GM23338 (cell line): ENCODE measurements around the gene CDKL4. TPM values are rescaled to one million over a fixed set of nuclear protein-coding genes. Genes with fewer than 3 reads are reported as not detected.
A peak's percentile ranks its signal among the peaks of the same experiment; 100 is the strongest.

ENCODE experiments used
- ATAC-seq: fragments of 200-7000 bp; cut with Tn5 transposase; 3 replicates; pipeline ENCODE4 v1.9.1; 2020
- DNase-seq: peaks from one replicate; pipeline ENCODE4 v3.0.0-alpha.2; 2015; ENCODE audit warnings: low spot score
- H2AFZ ChIP-seq: fragments of 200-600 bp; sonication (generic); 2 replicates; pipeline ENCODE4 v1.8.0; 2016; ENCODE audit warnings: antibody characterized with exemption, mild to moderate bottlenecking, moderate library complexity
- H3F3A ChIP-seq: fragments of 200-600 bp; sonication (generic); replicated peaks from 2 replicates; pipeline ENCODE4 v1.8.0; 2017; ENCODE audit warnings: antibody characterized with exemption, mixed run types, low read depth
- H3K27ac ChIP-seq: fragments of 200-600 bp; sonication (generic); 2 replicates; pipeline ENCODE4 v1.6.1; 2016; ENCODE audit warnings: low read depth
- H3K27me3 ChIP-seq: fragments of 200-600 bp; sonication (generic); 2 replicates; pipeline ENCODE4 v1.8.0; 2016; ENCODE audit warnings: mild to moderate bottlenecking, mixed run types, moderate library complexity; ENCODE audit not compliant: insufficient read depth
- H3K36me3 ChIP-seq: fragments of 200-600 bp; sonication (generic); 2 replicates; pipeline ENCODE4 v1.8.0; 2016; ENCODE audit warnings: mild to moderate bottlenecking; ENCODE audit not compliant: insufficient read depth
- H3K4me1 ChIP-seq: fragments of 200-600 bp; sonication (generic); 2 replicates; pipeline ENCODE4 v1.8.0; 2016; ENCODE audit warnings: mild to moderate bottlenecking, moderate library complexity; ENCODE audit not compliant: insufficient read depth
- H3K4me2 ChIP-seq: fragments of 200-600 bp; sonication (generic); 2 replicates; pipeline ENCODE4 v1.7.1; 2017; ENCODE audit warnings: mixed run types
- H3K4me3 ChIP-seq: fragments of 200-600 bp; sonication (generic); 2 replicates; pipeline ENCODE4 v1.6.1; 2016; ENCODE audit warnings: mixed run types
- H3K79me2 ChIP-seq: fragments of 200-600 bp; sonication (generic); replicated peaks from 2 replicates; pipeline ENCODE4 v1.8.0; 2017; ENCODE audit warnings: mild to moderate bottlenecking; ENCODE audit not compliant: insufficient read depth
- H3K9me2 ChIP-seq: fragments of 200-600 bp; sonication (generic); 2 replicates; pipeline ENCODE4 v1.8.0; 2017; ENCODE audit not compliant: insufficient read depth
- H4K20me1 ChIP-seq: fragments of 200-600 bp; sonication (generic); replicated peaks from 2 replicates; pipeline ENCODE4 v1.8.0; 2017; ENCODE audit warnings: mild to moderate bottlenecking; ENCODE audit not compliant: insufficient read depth
- H3K27ac Mint-ChIP-seq: 2 replicates; pipeline ENCODE4 v1.8.0; 2020; ENCODE audit warnings: inconsistent platforms, mild to moderate bottlenecking, moderate library complexity, mixed read lengths
- H3K27me3 Mint-ChIP-seq: 3 replicates; pipeline ENCODE4 v1.8.0; 2022; ENCODE audit warnings: low read depth, mild to moderate bottlenecking, moderate library complexity, mixed read lengths, inconsistent platforms; ENCODE audit not compliant: insufficient read depth, poor library complexity
- H3K36me3 Mint-ChIP-seq: 3 replicates; pipeline ENCODE4 v1.8.0; 2021; ENCODE audit warnings: low read depth, mild to moderate bottlenecking, inconsistent platforms, moderate library complexity, mixed read lengths
- H3K4me1 Mint-ChIP-seq: 3 replicates; pipeline ENCODE4 v1.8.0; 2020; ENCODE audit warnings: mild to moderate bottlenecking, inconsistent platforms, mixed read lengths
- H3K4me3 Mint-ChIP-seq: 3 replicates; pipeline ENCODE4 v1.8.0; 2021; ENCODE audit warnings: moderate library complexity, mild to moderate bottlenecking, inconsistent platforms, mixed read lengths
- H3K9me3 Mint-ChIP-seq: 3 replicates; pipeline ENCODE4 v1.8.0; 2020; ENCODE audit warnings: moderate library complexity, mild to moderate bottlenecking, inconsistent platforms, mixed read lengths
- NANOG ChIP-seq: IDR thresholded peaks from 2 replicates; pipeline ENCODE4 v1.6.1; 2016; ENCODE audit warnings: antibody characterized with exemption, borderline replicate concordance
- STAT1 ChIP-seq: IDR thresholded peaks from one replicate; pipeline ENCODE4 v1.6.1; 2016; ENCODE audit warnings: antibody characterized with exemption; ENCODE audit not compliant: unreplicated experiment
- ZNF114 ChIP-seq: fragments of 250-450 bp; sonication (Bioruptor Pico); IDR thresholded peaks from 2 replicates; pipeline ENCODE4 v1.5.0; 2020; ENCODE audit warnings: mild to moderate bottlenecking, moderate library complexity
- ZNF331 ChIP-seq: fragments of 250-450 bp; sonication (Bioruptor Pico); IDR thresholded peaks from 2 replicates; pipeline ENCODE4 v1.5.0; 2020; ENCODE audit warnings: low read depth, mild to moderate bottlenecking, moderate library complexity
- polyA plus RNA-seq: library from polyadenylated mRNA; unstranded; fragments of >200 nt; fragmentation: Nextera tagmentation; extraction: Ambion mirVana; gene quantifications from 2 replicates; pipeline ENCODE4 v1.2.1, GENCODE V29; 2016
- total RNA-seq: library from RNA; depleted of rRNA; stranded (reverse); fragments of >200 nt; shearing (Covaris generic); gene quantifications from 2 replicates; pipeline ENCODE4 v1.2.3, GENCODE V29; 2014
- TF ChIP-seq, protein P1 (sequence below): IDR thresholded peaks from one replicate; pipeline ENCODE4 v1.6.1; 2018; ENCODE audit warnings: antibody characterized with exemption; ENCODE audit not compliant: unreplicated experiment
- TF ChIP-seq, protein P2 (sequence below): fragments of 250-450 bp; sonication (Bioruptor Pico); IDR thresholded peaks from 2 replicates; pipeline ENCODE4 v1.5.0; 2020; ENCODE audit warnings: mild to moderate bottlenecking, moderate library complexity
- TF ChIP-seq, protein P3 (sequence below), 2 experiments: fragments of 200-600 bp in 1 of 2; sonication (generic) in 1 of 2; conservative IDR thresholded peaks; 2 replicates each; pipeline versions ENCODE4 v1.5.1 to v1.6.1; 2016 to 2017; ENCODE audit warnings: antibody characterized with exemption in 2 of 2, low read depth in 2 of 2, mild to moderate bottlenecking in 2 of 2, moderate library complexity in 1 of 2

CDKL4 gene
- total and polyA plus RNA-seq, 2 experiments from 2014 or later: 0.24 TPM; not detected in 1

DNA sequence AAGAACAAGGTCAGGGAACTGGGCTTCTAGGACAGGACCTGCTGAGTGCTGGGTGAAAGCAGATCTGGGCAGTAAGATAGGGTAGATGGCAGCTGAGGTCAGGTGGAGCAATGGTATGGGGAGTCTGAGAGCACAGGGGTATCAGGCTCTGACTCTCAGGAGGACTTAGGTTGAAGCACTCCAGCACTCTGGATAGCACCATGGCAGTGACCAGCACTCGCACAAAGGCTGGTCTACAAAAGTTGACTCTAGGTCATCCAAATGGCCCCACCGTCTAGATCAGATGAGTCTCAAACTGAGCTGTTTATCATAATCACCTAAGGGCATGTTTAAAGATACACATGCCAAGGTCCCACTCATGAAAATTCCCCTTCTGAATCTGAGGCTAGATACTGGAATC lies 60.1 kb downstream of the CDKL4 start:
- DNase-seq: no peak
- no peaks in the 10 kb centered on the region for H3K9me3 Mint-ChIP-seq
- no peaks in the 10 kb centered on the region for H3K4me1 Mint-ChIP-seq
- no peaks in the 10 kb centered on the region for H3K27me3 Mint-ChIP-seq
- H3K4me3 Mint-ChIP-seq: no peak overlapping the region
- no peak overlapping the region for H3K4me2 ChIP-seq
- TF ChIP-seq ZNF114 (CRISPR knock-in tag): no peak
- TF ChIP-seq, protein P1, sequence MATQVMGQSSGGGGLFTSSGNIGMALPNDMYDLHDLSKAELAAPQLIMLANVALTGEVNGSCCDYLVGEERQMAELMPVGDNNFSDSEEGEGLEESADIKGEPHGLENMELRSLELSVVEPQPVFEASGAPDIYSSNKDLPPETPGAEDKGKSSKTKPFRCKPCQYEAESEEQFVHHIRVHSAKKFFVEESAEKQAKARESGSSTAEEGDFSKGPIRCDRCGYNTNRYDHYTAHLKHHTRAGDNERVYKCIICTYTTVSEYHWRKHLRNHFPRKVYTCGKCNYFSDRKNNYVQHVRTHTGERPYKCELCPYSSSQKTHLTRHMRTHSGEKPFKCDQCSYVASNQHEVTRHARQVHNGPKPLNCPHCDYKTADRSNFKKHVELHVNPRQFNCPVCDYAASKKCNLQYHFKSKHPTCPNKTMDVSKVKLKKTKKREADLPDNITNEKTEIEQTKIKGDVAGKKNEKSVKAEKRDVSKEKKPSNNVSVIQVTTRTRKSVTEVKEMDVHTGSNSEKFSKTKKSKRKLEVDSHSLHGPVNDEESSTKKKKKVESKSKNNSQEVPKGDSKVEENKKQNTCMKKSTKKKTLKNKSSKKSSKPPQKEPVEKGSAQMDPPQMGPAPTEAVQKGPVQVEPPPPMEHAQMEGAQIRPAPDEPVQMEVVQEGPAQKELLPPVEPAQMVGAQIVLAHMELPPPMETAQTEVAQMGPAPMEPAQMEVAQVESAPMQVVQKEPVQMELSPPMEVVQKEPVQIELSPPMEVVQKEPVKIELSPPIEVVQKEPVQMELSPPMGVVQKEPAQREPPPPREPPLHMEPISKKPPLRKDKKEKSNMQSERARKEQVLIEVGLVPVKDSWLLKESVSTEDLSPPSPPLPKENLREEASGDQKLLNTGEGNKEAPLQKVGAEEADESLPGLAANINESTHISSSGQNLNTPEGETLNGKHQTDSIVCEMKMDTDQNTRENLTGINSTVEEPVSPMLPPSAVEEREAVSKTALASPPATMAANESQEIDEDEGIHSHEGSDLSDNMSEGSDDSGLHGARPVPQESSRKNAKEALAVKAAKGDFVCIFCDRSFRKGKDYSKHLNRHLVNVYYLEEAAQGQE: peak; percentile 55
- no peaks in the 10 kb centered on the region for H3K27me3 ChIP-seq
- H4K20me1 ChIP-seq: no peaks in the 10 kb centered on the region
- H3K27ac Mint-ChIP-seq: no peak overlapping the region
- no peak overlapping the region for H2AFZ ChIP-seq
- ATAC-seq: no peak
- peaks cover 14% of the 10 kb centered on the region; the same call in 1 of the 2 replicates for H3K9me2 ChIP-seq
- H3K79me2 ChIP-seq: no peaks in the 10 kb centered on the region
- no peaks in the 10 kb centered on the region for H3K36me3 ChIP-seq
- no peak overlapping the region for H3K4me3 ChIP-seq
- H3K4me1 ChIP-seq: no peaks in the 10 kb centered on the region; the same call in 1 of the 2 replicates
- H3K27ac ChIP-seq: no peak overlapping the region
- no peaks in the 10 kb centered on the region for H3K36me3 Mint-ChIP-seq
- no peaks in the 10 kb centered on the region for H3F3A ChIP-seq

DNA sequence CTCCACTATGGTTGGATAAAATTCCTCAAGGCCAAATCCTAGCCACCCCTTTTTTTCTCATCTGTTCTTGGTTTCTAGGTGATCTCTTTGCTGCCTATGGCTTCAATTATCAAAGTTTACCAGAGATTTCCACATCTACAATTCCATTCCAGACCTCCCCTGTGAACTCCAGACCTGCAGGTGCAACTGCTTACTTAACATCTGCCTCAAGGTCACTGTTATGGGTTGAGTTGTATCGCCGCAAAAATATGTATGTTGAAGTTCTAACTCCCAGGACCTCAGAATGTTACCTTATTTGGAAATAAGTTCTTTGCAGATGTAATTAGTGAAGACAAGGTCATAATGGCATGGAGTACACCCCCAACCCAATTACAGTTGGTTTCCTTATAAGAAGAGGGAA lies 62.5 kb downstream of the CDKL4 start:
- no peak overlapping the region for H3K4me2 ChIP-seq
- Mint-ChIP-seq H3K9me3 (no peaks in the 10 kb centered on the region), H3K27ac (no peak overlapping the region), H3K4me1 (no peaks in the 10 kb centered on the region; the same call in 2 of the 3 replicates), H3K4me3 (no peak overlapping the region), H3K36me3 (no peaks in the 10 kb centered on the region), H3K27me3 (peaks cover 1% of the 10 kb centered on the region)
- no peaks in the 10 kb centered on the region for H3K36me3 ChIP-seq
- no peak for DNase-seq
- no peaks in the 10 kb centered on the region for H3K79me2 ChIP-seq
- H3K4me1 ChIP-seq: no peaks in the 10 kb centered on the region; the same call in 1 of the 2 replicates
- ATAC-seq: no peak
- no peak overlapping the region for H3K27ac ChIP-seq
- no peaks in the 10 kb centered on the region for H3F3A ChIP-seq
- H4K20me1 ChIP-seq: no peaks in the 10 kb centered on the region
- H2AFZ ChIP-seq: no peak overlapping the region
- H3K27me3 ChIP-seq: no peaks in the 10 kb centered on the region
- no peak overlapping the region for H3K4me3 ChIP-seq
- peaks cover 14% of the 10 kb centered on the region; the same call in 1 of the 2 replicates for H3K9me2 ChIP-seq
- TF ChIP-seq, protein P2, sequence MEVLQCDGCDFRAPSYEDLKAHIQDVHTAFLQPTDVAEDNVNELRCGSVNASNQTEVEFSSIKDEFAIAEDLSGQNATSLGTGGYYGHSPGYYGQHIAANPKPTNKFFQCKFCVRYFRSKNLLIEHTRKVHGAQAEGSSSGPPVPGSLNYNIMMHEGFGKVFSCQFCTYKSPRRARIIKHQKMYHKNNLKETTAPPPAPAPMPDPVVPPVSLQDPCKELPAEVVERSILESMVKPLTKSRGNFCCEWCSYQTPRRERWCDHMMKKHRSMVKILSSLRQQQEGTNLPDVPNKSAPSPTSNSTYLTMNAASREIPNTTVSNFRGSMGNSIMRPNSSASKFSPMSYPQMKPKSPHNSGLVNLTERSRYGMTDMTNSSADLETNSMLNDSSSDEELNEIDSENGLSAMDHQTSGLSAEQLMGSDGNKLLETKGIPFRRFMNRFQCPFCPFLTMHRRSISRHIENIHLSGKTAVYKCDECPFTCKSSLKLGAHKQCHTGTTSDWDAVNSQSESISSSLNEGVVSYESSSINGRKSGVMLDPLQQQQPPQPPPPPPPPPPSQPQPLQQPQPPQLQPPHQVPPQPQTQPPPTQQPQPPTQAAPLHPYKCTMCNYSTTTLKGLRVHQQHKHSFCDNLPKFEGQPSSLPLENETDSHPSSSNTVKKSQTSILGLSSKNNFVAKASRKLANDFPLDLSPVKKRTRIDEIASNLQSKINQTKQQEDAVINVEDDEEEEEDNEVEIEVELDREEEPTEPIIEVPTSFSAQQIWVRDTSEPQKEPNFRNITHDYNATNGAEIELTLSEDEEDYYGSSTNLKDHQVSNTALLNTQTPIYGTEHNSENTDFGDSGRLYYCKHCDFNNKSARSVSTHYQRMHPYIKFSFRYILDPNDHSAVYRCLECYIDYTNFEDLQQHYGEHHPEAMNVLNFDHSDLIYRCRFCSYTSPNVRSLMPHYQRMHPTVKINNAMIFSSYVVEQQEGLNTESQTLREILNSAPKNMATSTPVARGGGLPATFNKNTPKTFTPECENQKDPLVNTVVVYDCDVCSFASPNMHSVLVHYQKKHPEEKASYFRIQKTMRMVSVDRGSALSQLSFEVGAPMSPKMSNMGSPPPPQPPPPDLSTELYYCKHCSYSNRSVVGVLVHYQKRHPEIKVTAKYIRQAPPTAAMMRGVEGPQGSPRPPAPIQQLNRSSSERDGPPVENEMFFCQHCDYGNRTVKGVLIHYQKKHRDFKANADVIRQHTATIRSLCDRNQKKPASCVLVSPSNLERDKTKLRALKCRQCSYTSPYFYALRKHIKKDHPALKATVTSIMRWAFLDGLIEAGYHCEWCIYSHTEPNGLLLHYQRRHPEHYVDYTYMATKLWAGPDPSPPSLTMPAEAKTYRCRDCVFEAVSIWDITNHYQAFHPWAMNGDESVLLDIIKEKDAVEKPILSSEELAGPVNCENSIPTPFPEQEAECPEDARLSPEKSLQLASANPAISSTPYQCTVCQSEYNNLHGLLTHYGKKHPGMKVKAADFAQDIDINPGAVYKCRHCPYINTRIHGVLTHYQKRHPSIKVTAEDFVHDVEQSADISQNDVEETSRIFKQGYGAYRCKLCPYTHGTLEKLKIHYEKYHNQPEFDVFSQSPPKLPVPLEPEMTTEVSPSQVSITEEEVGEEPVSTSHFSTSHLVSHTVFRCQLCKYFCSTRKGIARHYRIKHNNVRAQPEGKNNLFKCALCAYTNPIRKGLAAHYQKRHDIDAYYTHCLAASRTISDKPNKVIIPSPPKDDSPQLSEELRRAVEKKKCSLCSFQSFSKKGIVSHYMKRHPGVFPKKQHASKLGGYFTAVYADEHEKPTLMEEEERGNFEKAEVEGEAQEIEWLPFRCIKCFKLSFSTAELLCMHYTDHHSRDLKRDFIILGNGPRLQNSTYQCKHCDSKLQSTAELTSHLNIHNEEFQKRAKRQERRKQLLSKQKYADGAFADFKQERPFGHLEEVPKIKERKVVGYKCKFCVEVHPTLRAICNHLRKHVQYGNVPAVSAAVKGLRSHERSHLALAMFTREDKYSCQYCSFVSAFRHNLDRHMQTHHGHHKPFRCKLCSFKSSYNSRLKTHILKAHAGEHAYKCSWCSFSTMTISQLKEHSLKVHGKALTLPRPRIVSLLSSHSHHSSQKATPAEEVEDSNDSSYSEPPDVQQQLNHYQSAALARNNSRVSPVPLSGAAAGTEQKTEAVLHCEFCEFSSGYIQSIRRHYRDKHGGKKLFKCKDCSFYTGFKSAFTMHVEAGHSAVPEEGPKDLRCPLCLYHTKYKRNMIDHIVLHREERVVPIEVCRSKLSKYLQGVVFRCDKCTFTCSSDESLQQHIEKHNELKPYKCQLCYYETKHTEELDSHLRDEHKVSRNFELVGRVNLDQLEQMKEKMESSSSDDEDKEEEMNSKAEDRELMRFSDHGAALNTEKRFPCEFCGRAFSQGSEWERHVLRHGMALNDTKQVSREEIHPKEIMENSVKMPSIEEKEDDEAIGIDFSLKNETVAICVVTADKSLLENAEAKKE (CRISPR knock-in tag): no peak
- TF ChIP-seq STAT1: no peak
- TF ChIP-seq ZNF331 (CRISPR knock-in tag): no peak
- TF ChIP-seq, protein P3, sequence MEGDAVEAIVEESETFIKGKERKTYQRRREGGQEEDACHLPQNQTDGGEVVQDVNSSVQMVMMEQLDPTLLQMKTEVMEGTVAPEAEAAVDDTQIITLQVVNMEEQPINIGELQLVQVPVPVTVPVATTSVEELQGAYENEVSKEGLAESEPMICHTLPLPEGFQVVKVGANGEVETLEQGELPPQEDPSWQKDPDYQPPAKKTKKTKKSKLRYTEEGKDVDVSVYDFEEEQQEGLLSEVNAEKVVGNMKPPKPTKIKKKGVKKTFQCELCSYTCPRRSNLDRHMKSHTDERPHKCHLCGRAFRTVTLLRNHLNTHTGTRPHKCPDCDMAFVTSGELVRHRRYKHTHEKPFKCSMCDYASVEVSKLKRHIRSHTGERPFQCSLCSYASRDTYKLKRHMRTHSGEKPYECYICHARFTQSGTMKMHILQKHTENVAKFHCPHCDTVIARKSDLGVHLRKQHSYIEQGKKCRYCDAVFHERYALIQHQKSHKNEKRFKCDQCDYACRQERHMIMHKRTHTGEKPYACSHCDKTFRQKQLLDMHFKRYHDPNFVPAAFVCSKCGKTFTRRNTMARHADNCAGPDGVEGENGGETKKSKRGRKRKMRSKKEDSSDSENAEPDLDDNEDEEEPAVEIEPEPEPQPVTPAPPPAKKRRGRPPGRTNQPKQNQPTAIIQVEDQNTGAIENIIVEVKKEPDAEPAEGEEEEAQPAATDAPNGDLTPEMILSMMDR (conservative IDR thresholded peaks at IDR 0.05; ENCODE audit: low read depth in 2 of 2): no peak
- TF ChIP-seq NANOG: no peak
